Astrocyte of the spinal cord (primary cell): Measurements from ENCODE around the gene STT3A.
A peak's percentile ranks its signal among the peaks of the same experiment; 100 is the strongest.

Experiments
- DNase-seq: peaks from one replicate; pipeline ENCODE4 v3.0.0; 2011; ENCODE audit warnings: low read depth, low spot score
- H3K4me3 ChIP-seq: 2 replicates; pipeline ENCODE4 v1.5.1; 2011; ENCODE audit warnings: low read depth, mild to moderate bottlenecking, low read length, moderate library complexity
- CTCF ChIP-seq: IDR thresholded peaks from 2 replicates; pipeline ENCODE4 v1.5.1; 2012; ENCODE audit warnings: low read depth, mild to moderate bottlenecking, low read length, inconsistent platforms
- in situ Hi-C: cut with HindIII; loops from 2 replicates; pipeline ENCODE4 v1.10.0; 2017; ENCODE audit warnings: low sequenced_read_pairs

The STT3A gene

GRCh38 chr11:125585487-125585886 is 7.2 kb upstream of the STT3A start:
- H3K4me3 ChIP-seq: no peak overlapping the region
- in situ Hi-C loops: no loop called here
- TF ChIP-seq CTCF: no peak
- no peak for DNase-seq

GRCh38 chr11:125586623-125587022 is 6.0 kb upstream of the STT3A start:
- DNase-seq: no peak
- in situ Hi-C loops: no loop called here
- no peak overlapping the region for H3K4me3 ChIP-seq
- TF ChIP-seq CTCF: no peak

GRCh38 chr11:125587480-125587879 is 5.2 kb upstream of the STT3A start:
- TF ChIP-seq CTCF: no peak
- in situ Hi-C loops: no loop called here
- no peak for DNase-seq
- no peak overlapping the region for H3K4me3 ChIP-seq

- TF ChIP-seq CTCF: no peak
- no peak overlapping the region for H3K4me3 ChIP-seq
- in situ Hi-C loops: no loop called here
- no peak for DNase-seq
Measured at GRCh38 chr11:125588505-125588904, 4.1 kb upstream of the STT3A start.

GRCh38 chr11:125591649-125592304 is 875 bp upstream of the STT3A start:
- no peak for TF ChIP-seq CTCF
- peak overlapping the region; percentile 94 for H3K4me3 ChIP-seq
- peak; percentile 44 for DNase-seq
- in situ Hi-C loops: no loop called here

GRCh38 chr11:125593114-125593820 is 615 bp downstream of the STT3A start:
- in situ Hi-C loops: no loop called here
- peak overlapping the region; percentile 94 for H3K4me3 ChIP-seq
- no peak for TF ChIP-seq CTCF
- DNase-seq: peak; percentile 8
